Endothelial cell of umbilical vein (primary cell): ENCODE results near the gene PCNT. TPM values are rescaled to one million over a fixed set of nuclear protein-coding genes. Genes with fewer than 3 reads are reported as not detected.

Experiments used
- BruUV-seq: library from RNA; stranded (reverse); fragments of 400-500 nt; replicated peaks from 2 replicates; lab custom pipeline; 2021; lab: Mats Ljungman, UMichigan
- CTCF ChIA-PET: fragments of 300-600, 350-600 bp; sonication (Branson Sonifier 250); formaldehyde crosslinking; loops from one replicate; lab custom pipeline; 2021; ENCODE audit warnings: antibody characterized with exemption, inconsistent platforms; lab: Charles Lee
- POLR2A ChIA-PET: fragments of 300-600, 350-600 bp; sonication (Branson Sonifier 250); formaldehyde crosslinking; loops from one replicate; lab custom pipeline; 2021; ENCODE audit warnings: antibody characterized with exemption, inconsistent platforms; lab: Charles Lee
- DNase-seq: peaks from one replicate; pipeline ENCODE4 v3.0.0-alpha.2; 2011; ENCODE audit warnings: low read depth, low spot score
- FAIRE-seq: peaks from 2 replicates; lab custom pipeline; 2011; peaks lifted over from hg19 to GRCh38; lab: Jason Lieb, UNC
- H2AFZ ChIP-seq: 2 replicates; pipeline ENCODE4 v1.6.0; 2012; ENCODE audit warnings: low read depth, low read length, control low read depth, inconsistent platforms
- H3K27ac ChIP-seq: 2 replicates; pipeline ENCODE4 v1.5.1; 2011; ENCODE audit warnings: low read depth, mild to moderate bottlenecking, control low read depth, low read length, moderate library complexity; ENCODE audit not compliant: insufficient read depth
- H3K27me3 ChIP-seq, 2 experiments: 2 replicates each; pipeline versions ENCODE4 v1.6.0 to v1.6.1; 2011; ENCODE audit warnings: low read length in 2 of 2, mixed read lengths in 1 of 2; ENCODE audit not compliant: control insufficient read depth in 2 of 2, insufficient read depth in 2 of 2
- H3K36me3 ChIP-seq, 2 experiments: 2 replicates in 1 of 2; 3 replicates in 1 of 2; pipeline ENCODE4 v1.5.1; 2011; ENCODE audit warnings: low read length in 2 of 2, mild to moderate bottlenecking in 1 of 2, moderate library complexity in 1 of 2; ENCODE audit not compliant: control insufficient read depth in 2 of 2, insufficient read depth in 2 of 2; ENCODE audit errors: extremely low read depth in 1 of 2
- H3K4me1 ChIP-seq: 3 replicates; pipeline ENCODE4 v1.5.1; 2011; ENCODE audit warnings: mild to moderate bottlenecking, low read length; ENCODE audit not compliant: control insufficient read depth, insufficient read depth; ENCODE audit errors: extremely low read depth
- H3K4me2 ChIP-seq: 2 replicates; pipeline ENCODE4 v1.6.1; 2011; ENCODE audit warnings: low read length, control low read depth, mixed read lengths; ENCODE audit not compliant: insufficient read depth
- H3K4me3 ChIP-seq, 3 experiments: fragments of 200-600 bp in 1 of 3; sonication (generic), shearing (Covaris generic) in 1 of 3; replicated peaks in 1 of 3; 2 replicates each; pipeline ENCODE4 v1.5.1; 2011 to 2016; ENCODE audit warnings: control low read depth in 3 of 3, low read length in 3 of 3, mild to moderate bottlenecking in 2 of 3, inconsistent platforms in 1 of 3, low read depth in 1 of 3, moderate library complexity in 1 of 3; ENCODE audit not compliant: insufficient read depth in 1 of 3
- H3K79me2 ChIP-seq: 2 replicates; pipeline ENCODE4 v1.6.0; 2012; ENCODE audit warnings: low read length, inconsistent platforms; ENCODE audit not compliant: control insufficient read depth, insufficient read depth
- H3K9ac ChIP-seq: replicated peaks from 2 replicates; pipeline ENCODE3; 2011; ENCODE audit warnings: low read length, control low read depth; ENCODE audit not compliant: insufficient read depth; ENCODE audit errors: extremely low read depth
- H3K9me1 ChIP-seq: replicated peaks from 3 replicates; pipeline ENCODE4 v1.6.0; 2011; ENCODE audit warnings: mild to moderate bottlenecking, low read length; ENCODE audit not compliant: control insufficient read depth, insufficient read depth; ENCODE audit errors: extremely low read depth
- H3K9me3 ChIP-seq: replicated peaks from 2 replicates; pipeline ENCODE4 v1.5.1; 2012; ENCODE audit warnings: low read length, inconsistent platforms; ENCODE audit not compliant: control insufficient read depth, insufficient read depth
- H4K20me1 ChIP-seq: replicated peaks from 2 replicates; pipeline ENCODE3; 2011; ENCODE audit warnings: mild to moderate bottlenecking, low read length; ENCODE audit not compliant: control insufficient read depth, insufficient read depth; ENCODE audit errors: extremely low read depth
- EZH2 ChIP-seq: IDR thresholded peaks from 2 replicates; pipeline ENCODE4 v1.6.1; 2012; ENCODE audit warnings: borderline replicate concordance, low read depth, mild to moderate bottlenecking, moderate library complexity, low read length, inconsistent platforms; ENCODE audit not compliant: severe bottlenecking
- FOS ChIP-seq: IDR thresholded peaks from 2 replicates; pipeline ENCODE4 v1.6.1; 2011; ENCODE audit warnings: mild to moderate bottlenecking, low read length, moderate library complexity, borderline replicate concordance; ENCODE audit not compliant: insufficient read depth
- GATA2 ChIP-seq: IDR thresholded peaks from 2 replicates; pipeline ENCODE4 v1.7.0; 2011; ENCODE audit warnings: low read depth, mild to moderate bottlenecking, moderate library complexity, mixed read lengths, low read length; ENCODE audit not compliant: insufficient read length, insufficient read depth
- JUN ChIP-seq: IDR thresholded peaks from 2 replicates; pipeline ENCODE4 v1.6.1; 2011; ENCODE audit warnings: borderline replicate concordance, low read depth; ENCODE audit not compliant: insufficient read length, insufficient read depth
- MYC ChIP-seq: IDR thresholded peaks from one replicate; pipeline ENCODE4 v1.6.1; 2011; ENCODE audit warnings: mild to moderate bottlenecking, low read depth, low read length
- POLR2A ChIP-seq: IDR thresholded peaks from 2 replicates; pipeline ENCODE4 v1.6.1; 2012; ENCODE audit warnings: low read depth, mild to moderate bottlenecking, control low read depth, low read length
- POLR2AphosphoS5 ChIP-seq: IDR thresholded peaks from 2 replicates; pipeline ENCODE4 v1.6.1; 2012; ENCODE audit warnings: low read depth, mild to moderate bottlenecking, control low read depth, low read length, moderate library complexity; ENCODE audit not compliant: insufficient read depth
- dilution Hi-C: fragments of 300-500 bp; cut with MboI; formaldehyde crosslinking; loops from one replicate; pipeline ENCODE4 v1.15.0; 2019; ENCODE audit warnings: low sequenced_read_pairs; ENCODE audit not compliant: extremely low pct_ligation_motif_present
- intact Hi-C: fragments of 100-400 bp; cut with micrococcal nuclease; formaldehyde crosslinking; loops from one replicate; pipeline ENCODE4 v1.10.0; 2022
- polyA plus RNA-seq, 4 experiments: library from polyadenylated mRNA; depleted of rRNA in 3 of 4; stranded (reverse) in 3 of 4; unstranded in 1 of 4; fragments of >200 nt; gene quantifications; 2 replicates each; pipeline versions ENCODE4 v1.2.1 to v1.2.3, GENCODE V29; 2011 to 2012; ENCODE audit warnings: missing spikeins in 1 of 4
- total RNA-seq: library from RNA; stranded (reverse); gene quantifications from 2 replicates; pipeline ENCODE4 v1.2.3, GENCODE V29; 2021
- TF ChIP-seq, protein P1 (sequence below), 2 donors: IDR thresholded peaks; 1 replicate in 1 of 2; 2 replicates in 1 of 2; pipeline ENCODE4 v1.5.1; 2011; ENCODE audit warnings: low read length in 2 of 2, mild to moderate bottlenecking in 2 of 2, moderate library complexity in 2 of 2, control low read depth in 1 of 2, inconsistent platforms in 1 of 2, low read depth in 1 of 2; ENCODE audit not compliant: insufficient read depth in 1 of 2; ENCODE audit errors: extremely low read depth in 1 of 2
- TF ChIP-seq, protein P2 (sequence below): IDR thresholded peaks from 2 replicates; pipeline ENCODE4 v1.6.1; 2011; ENCODE audit not compliant: insufficient read depth, insufficient read length

Gene PCNT
- total and polyA plus RNA-seq, 2 donors (not counting 3 experiments of a cell fraction or from before 2014, with no cell fraction given): 9.6 to 49.5 TPM

DNA sequence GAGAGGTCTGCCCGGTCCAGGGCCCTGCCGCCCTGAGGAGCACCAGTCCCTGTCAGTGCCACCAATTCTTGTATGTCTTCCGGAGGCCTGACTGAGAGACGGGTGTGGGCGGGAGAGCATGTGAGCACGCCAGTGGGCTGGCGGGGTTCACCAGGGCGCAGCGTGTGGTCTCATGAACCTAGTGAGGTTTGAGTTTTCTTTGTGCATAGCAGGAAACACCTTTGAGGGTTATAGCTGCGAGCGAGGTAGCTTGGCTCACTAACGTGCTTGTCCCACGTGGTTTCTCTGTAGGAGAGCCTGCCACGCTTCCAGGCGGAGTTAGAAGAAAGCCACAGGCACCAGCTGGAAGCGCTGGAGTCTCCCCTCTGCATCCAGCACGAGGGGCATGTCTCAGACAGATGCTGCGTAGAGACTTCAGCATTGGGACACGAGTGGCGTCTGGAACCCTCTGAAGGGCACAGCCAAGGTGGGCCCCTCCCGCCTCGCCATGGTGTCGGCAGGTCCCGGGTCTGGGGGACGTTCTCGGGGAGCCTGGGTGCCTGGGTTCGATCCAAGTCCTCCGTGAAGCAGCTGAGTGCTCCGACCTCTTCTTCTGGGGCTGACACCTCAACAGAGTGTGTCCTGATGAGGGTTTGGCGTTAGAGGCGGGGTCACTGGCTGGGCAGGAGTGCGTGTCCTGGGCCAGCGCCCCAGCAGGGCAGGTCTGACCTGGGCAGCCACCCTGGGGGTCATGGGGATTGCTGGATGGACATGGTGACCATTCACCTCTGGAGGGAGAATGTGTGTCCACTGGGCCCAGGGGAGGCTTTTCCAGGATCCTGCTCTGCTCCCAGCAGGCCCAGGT, 31.4 kb downstream of the PCNT start:
- dilution Hi-C loops: no loop called here
- POLR2A ChIA-PET: no interaction called here
- H3K9me3 ChIP-seq: no peaks in the 10 kb centered on the region
- no peak for FAIRE-seq
- H3K4me1 ChIP-seq: no peaks in the 10 kb centered on the region
- peaks cover 2 to 48% of the 10 kb centered on the region in 2 experiments for H3K36me3 ChIP-seq
- no peaks in the 10 kb centered on the region for H3K79me2 ChIP-seq
- H3K9ac ChIP-seq: no peak overlapping the region
- BruUV-seq: no TSS peak
- H3K9me1 ChIP-seq: no peaks in the 10 kb centered on the region
- H2AFZ ChIP-seq: no peak overlapping the region
- DNase-seq: no peak
- H3K27ac ChIP-seq: no peak overlapping the region
- TF ChIP-seq, protein P1, sequence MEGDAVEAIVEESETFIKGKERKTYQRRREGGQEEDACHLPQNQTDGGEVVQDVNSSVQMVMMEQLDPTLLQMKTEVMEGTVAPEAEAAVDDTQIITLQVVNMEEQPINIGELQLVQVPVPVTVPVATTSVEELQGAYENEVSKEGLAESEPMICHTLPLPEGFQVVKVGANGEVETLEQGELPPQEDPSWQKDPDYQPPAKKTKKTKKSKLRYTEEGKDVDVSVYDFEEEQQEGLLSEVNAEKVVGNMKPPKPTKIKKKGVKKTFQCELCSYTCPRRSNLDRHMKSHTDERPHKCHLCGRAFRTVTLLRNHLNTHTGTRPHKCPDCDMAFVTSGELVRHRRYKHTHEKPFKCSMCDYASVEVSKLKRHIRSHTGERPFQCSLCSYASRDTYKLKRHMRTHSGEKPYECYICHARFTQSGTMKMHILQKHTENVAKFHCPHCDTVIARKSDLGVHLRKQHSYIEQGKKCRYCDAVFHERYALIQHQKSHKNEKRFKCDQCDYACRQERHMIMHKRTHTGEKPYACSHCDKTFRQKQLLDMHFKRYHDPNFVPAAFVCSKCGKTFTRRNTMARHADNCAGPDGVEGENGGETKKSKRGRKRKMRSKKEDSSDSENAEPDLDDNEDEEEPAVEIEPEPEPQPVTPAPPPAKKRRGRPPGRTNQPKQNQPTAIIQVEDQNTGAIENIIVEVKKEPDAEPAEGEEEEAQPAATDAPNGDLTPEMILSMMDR (IDR thresholded peaks at IDR 0.05; ENCODE audit: extremely low read depth in 1 of 2, insufficient read depth in 1 of 2, low read depth in 1 of 2, low read length in 2 of 2): no peak
- TF ChIP-seq GATA2 (no peak), EZH2 (no peak), FOS (no peak), MYC (no peak), POLR2A (no peak), POLR2AphosphoS5 (no peak), JUN (no peak)
- TF ChIP-seq, protein P2, sequence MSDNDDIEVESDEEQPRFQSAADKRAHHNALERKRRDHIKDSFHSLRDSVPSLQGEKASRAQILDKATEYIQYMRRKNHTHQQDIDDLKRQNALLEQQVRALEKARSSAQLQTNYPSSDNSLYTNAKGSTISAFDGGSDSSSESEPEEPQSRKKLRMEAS: no peak
- no peak overlapping the region for H3K4me3 ChIP-seq
- H4K20me1 ChIP-seq: no peaks in the 10 kb centered on the region
- no peak overlapping the region for H3K4me2 ChIP-seq
- H3K27me3 ChIP-seq: no peaks in the 10 kb centered on the region
- intact Hi-C loops: no loop called here
- CTCF ChIA-PET: no interaction called here
